Fibroblast of lung (primary cell): ENCODE measurements around the gene TLK2. TPM values are rescaled to one million over a fixed set of nuclear protein-coding genes. Genes with fewer than 3 reads are reported as not detected.

Experiments
- DNase-seq, 2 donors: peaks; one replicate each; pipeline versions ENCODE4 v3.0.0 to v3.0.0-alpha.2; 2010; ENCODE audit warnings: low read depth in 2 of 2
- H2AFZ ChIP-seq: 2 replicates; pipeline ENCODE4 v1.5.1; 2012; ENCODE audit warnings: low read length, control low read depth, inconsistent platforms
- H3K27ac ChIP-seq: 2 replicates; pipeline ENCODE4 v1.5.1; 2011; ENCODE audit warnings: low read length, control low read depth; ENCODE audit not compliant: insufficient read depth
- H3K27me3 ChIP-seq: 2 replicates; pipeline ENCODE4 v1.5.1; 2011; ENCODE audit warnings: mild to moderate bottlenecking, low read length; ENCODE audit not compliant: control insufficient read depth, insufficient read depth
- H3K36me3 ChIP-seq: 2 replicates; pipeline ENCODE4 v1.5.1; 2011; ENCODE audit warnings: low read length; ENCODE audit not compliant: control insufficient read depth, insufficient read depth
- H3K4me1 ChIP-seq: 2 replicates; pipeline ENCODE4 v1.5.1; 2011; ENCODE audit warnings: low read length; ENCODE audit not compliant: control insufficient read depth, insufficient read depth; ENCODE audit errors: extremely low read depth
- H3K4me2 ChIP-seq: 2 replicates; pipeline ENCODE4 v1.5.1; 2011; ENCODE audit warnings: low read length, control low read depth; ENCODE audit not compliant: insufficient read depth; ENCODE audit errors: extremely low read depth
- H3K4me3 ChIP-seq, 4 experiments: fragments of 200-600 bp in 1 of 4; sonication (generic) in 1 of 4; replicated peaks in 1 of 4; 2 replicates each; pipeline ENCODE4 v1.5.1; 2011 to 2016; ENCODE audit warnings: low read length in 4 of 4, low read depth in 3 of 4, mild to moderate bottlenecking in 3 of 4, control low read depth in 2 of 4, inconsistent platforms in 1 of 4, mixed read lengths in 1 of 4; ENCODE audit not compliant: insufficient read depth in 1 of 4; ENCODE audit errors: control extremely low read depth in 1 of 4
- H3K79me2 ChIP-seq: 2 replicates; pipeline ENCODE4 v1.5.1; 2012; ENCODE audit warnings: mild to moderate bottlenecking, low read length, inconsistent platforms; ENCODE audit not compliant: control insufficient read depth, insufficient read depth
- H3K9ac ChIP-seq: 2 replicates; pipeline ENCODE4 v1.5.1; 2011; ENCODE audit warnings: mild to moderate bottlenecking, low read length, control low read depth; ENCODE audit not compliant: insufficient read depth
- H3K9me3 ChIP-seq: 2 replicates; pipeline ENCODE4 v1.5.1; 2012; ENCODE audit warnings: low read depth, low read length; ENCODE audit not compliant: control insufficient read depth, insufficient read depth
- H4K20me1 ChIP-seq: 2 replicates; pipeline ENCODE4 v1.5.1; 2011; ENCODE audit warnings: low read length; ENCODE audit not compliant: control insufficient read depth, insufficient read depth; ENCODE audit errors: extremely low read depth
- CTCF ChIP-seq, 2 donors: IDR thresholded peaks in 1 of 2; conservative IDR thresholded peaks in 1 of 2; 1 replicate in 1 of 2; 2 replicates in 1 of 2; pipeline ENCODE4 v1.5.1; 2011 to 2012; ENCODE audit warnings: low read length in 2 of 2, control low read depth in 1 of 2, inconsistent platforms in 1 of 2, low read depth in 1 of 2, mild to moderate bottlenecking in 1 of 2
- EZH2 ChIP-seq: IDR thresholded peaks from 2 replicates; pipeline ENCODE4 v1.5.1; 2012; ENCODE audit warnings: low read length, control low read depth, mild to moderate bottlenecking; ENCODE audit errors: missing control alignments
- polyA plus RNA-seq, 2 donors: library from polyadenylated mRNA; depleted of rRNA in 1 of 2; stranded (reverse) in 1 of 2; unstranded in 1 of 2; fragments of >200 nt; gene quantifications; 2 replicates each; pipeline ENCODE4 v1.2.1, GENCODE V29; 2011 to 2012; ENCODE audit warnings: missing spikeins in 1 of 2
- total RNA-seq: library from RNA; depleted of rRNA; stranded (reverse); fragments of >200 nt; gene quantifications from 2 replicates; pipeline ENCODE4 v1.2.1, GENCODE V29; 2014

The TLK2 gene
- total and polyA plus RNA-seq, 2 donors (not counting 1 experiment from before 2014, with no cell fraction given), result 55.5 to 63.9 TPM

GRCh38 chr17:62581764-62582163, 103.1 kb downstream of the TLK2 start:
- no peak overlapping the region for H3K27ac ChIP-seq
- no peaks in the 10 kb centered on the region for H3K9me3 ChIP-seq
- no peak overlapping the region for H3K4me2 ChIP-seq
- no peak overlapping the region for H3K4me3 ChIP-seq
- H3K27me3 ChIP-seq, result no peaks in the 10 kb centered on the region
- H3K9ac ChIP-seq, result no peak overlapping the region
- no peak overlapping the region for H2AFZ ChIP-seq
- H3K4me1 ChIP-seq, result no peaks in the 10 kb centered on the region
- H3K79me2 ChIP-seq, result no peaks in the 10 kb centered on the region
- H4K20me1 ChIP-seq, result no peaks in the 10 kb centered on the region
- peaks cover 2% of the 10 kb centered on the region for H3K36me3 ChIP-seq
- DNase-seq, result peak in 1 of 2 donors; percentile 26
- no peak for TF ChIP-seq EZH2
- TF ChIP-seq CTCF (conservative IDR thresholded peaks at IDR 0.05 in 1 of 2, IDR thresholded peaks at IDR 0.05 in 1 of 2; ENCODE audit: low read depth in 1 of 2, low read length in 2 of 2), result no peak

- no peak for DNase-seq
- TF ChIP-seq EZH2 (no peak), CTCF (conservative IDR thresholded peaks at IDR 0.05 in 1 of 2, IDR thresholded peaks at IDR 0.05 in 1 of 2; ENCODE audit: low read depth in 1 of 2, low read length in 2 of 2) (no peak)
- H3K4me2 ChIP-seq, result no peak overlapping the region
These were observed 108.9 kb downstream of the TLK2 start for GRCh38 chr17:62587554-62587953.

GRCh38 chr17:62588109-62588508, 109.5 kb downstream of the TLK2 start:
- Histone ChIP-seq H3K27me3 (no peaks in the 10 kb centered on the region), H3K4me1 (no peaks in the 10 kb centered on the region), H3K4me3 (no peak overlapping the region), H3K79me2 (no peaks in the 10 kb centered on the region), H3K4me2 (no peak overlapping the region), H4K20me1 (no peaks in the 10 kb centered on the region), H3K9me3 (no peaks in the 10 kb centered on the region), H3K9ac (no peak overlapping the region), H3K27ac (no peak overlapping the region), H3K36me3 (peaks cover 2% of the 10 kb centered on the region), H2AFZ (no peak overlapping the region)
- TF ChIP-seq CTCF (conservative IDR thresholded peaks at IDR 0.05 in 1 of 2, IDR thresholded peaks at IDR 0.05 in 1 of 2; ENCODE audit: low read depth in 1 of 2, low read length in 2 of 2), result no peak
- TF ChIP-seq EZH2, result no peak
- no peak for DNase-seq

More at GRCh38 chr17:62587554-62587953, 108.9 kb downstream of the TLK2 start:
- no peak overlapping the region for H3K4me3 ChIP-seq
- H3K27me3 ChIP-seq, result no peaks in the 10 kb centered on the region
- H2AFZ ChIP-seq, result no peak overlapping the region
- peaks cover 2% of the 10 kb centered on the region for H3K36me3 ChIP-seq
- no peak overlapping the region for H3K9ac ChIP-seq
- no peaks in the 10 kb centered on the region for H4K20me1 ChIP-seq
- H3K79me2 ChIP-seq, result no peaks in the 10 kb centered on the region
- no peak overlapping the region for H3K27ac ChIP-seq
- H3K4me1 ChIP-seq, result no peaks in the 10 kb centered on the region
- H3K9me3 ChIP-seq, result no peaks in the 10 kb centered on the region
